Measurements from ENCODE around the gene ADO. TPM values are rescaled to one million over a fixed set of nuclear protein-coding genes. Genes with fewer than 3 reads are reported as not detected.
A peak's percentile ranks its signal among the peaks of the same experiment; 100 is the strongest.

ADO gene
- total and polyA plus RNA-seq, 3 donors from 2014 or later = 65.9 to 93.9 (median 87.8) TPM

DNA sequence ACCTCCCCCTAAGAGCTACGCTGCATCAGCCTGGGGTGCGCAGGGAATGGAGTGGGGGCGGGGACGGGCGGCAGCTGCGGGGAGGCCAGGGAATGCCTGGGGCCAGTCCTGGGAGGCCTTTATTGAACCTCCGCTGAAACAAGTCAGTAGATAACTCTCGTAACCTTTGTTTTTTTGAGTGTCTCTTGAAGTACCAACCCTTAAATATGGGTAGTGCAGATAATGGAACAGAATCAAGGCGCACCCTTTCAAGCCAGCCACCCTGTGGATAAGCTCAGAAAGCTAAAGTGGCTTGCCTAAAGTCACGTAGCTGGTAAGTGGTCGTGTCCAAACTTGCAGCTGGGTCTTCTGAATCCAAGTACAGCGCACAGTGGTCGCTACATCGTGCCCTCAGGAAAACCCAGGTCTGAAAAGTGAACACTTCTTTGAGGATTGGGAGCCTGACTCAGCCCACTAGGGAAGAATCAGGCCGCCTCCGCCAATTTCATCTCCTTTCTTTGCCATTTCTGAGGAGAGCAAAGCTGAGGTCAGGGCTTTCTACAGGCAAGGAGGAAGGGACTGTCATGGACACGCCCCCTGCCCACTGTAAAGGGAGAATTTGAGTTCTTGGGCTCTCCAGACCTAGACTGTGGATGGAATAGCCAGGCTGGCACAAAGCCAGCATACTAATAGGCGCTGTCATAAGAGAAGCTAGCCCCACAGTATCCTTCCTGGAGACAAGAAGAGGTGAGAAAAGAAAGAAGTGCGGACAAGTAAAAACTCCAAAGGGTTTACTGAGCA is 14.8 kb downstream of the ADO start:
- TF ChIP-seq, protein P1, sequence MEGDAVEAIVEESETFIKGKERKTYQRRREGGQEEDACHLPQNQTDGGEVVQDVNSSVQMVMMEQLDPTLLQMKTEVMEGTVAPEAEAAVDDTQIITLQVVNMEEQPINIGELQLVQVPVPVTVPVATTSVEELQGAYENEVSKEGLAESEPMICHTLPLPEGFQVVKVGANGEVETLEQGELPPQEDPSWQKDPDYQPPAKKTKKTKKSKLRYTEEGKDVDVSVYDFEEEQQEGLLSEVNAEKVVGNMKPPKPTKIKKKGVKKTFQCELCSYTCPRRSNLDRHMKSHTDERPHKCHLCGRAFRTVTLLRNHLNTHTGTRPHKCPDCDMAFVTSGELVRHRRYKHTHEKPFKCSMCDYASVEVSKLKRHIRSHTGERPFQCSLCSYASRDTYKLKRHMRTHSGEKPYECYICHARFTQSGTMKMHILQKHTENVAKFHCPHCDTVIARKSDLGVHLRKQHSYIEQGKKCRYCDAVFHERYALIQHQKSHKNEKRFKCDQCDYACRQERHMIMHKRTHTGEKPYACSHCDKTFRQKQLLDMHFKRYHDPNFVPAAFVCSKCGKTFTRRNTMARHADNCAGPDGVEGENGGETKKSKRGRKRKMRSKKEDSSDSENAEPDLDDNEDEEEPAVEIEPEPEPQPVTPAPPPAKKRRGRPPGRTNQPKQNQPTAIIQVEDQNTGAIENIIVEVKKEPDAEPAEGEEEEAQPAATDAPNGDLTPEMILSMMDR (IDR thresholded peaks at IDR 0.05) = no peak
- no peak for TF ChIP-seq POLR2A (IDR thresholded peaks at IDR 0.05)
- Histone ChIP-seq H3K9me3 (no peaks in the 10 kb centered on the region), H3K27ac (no peak overlapping the region), H3K4me1 (peaks cover 8% of the 10 kb centered on the region), H3K27me3 (no peaks in the 10 kb centered on the region), H3K4me3 (peak overlapping the region; percentile 77 to 91), H3K36me3 (ENCODE audit: low read depth, missing control alignments) (no peaks in the 10 kb centered on the region)
- 31 to 38% methylated on average over 19 of the region's 19 CpGs for WGBS, 2 donors
- intact Hi-C loops (cut with DNase I; ENCODE audit: low total_unique reads) = loop anchor here (10.0 kb wide), 1 partner anchor 315 kb away; the partner anchor contains the start of gene NRBF2
- DNase-seq = no peak

DNA sequence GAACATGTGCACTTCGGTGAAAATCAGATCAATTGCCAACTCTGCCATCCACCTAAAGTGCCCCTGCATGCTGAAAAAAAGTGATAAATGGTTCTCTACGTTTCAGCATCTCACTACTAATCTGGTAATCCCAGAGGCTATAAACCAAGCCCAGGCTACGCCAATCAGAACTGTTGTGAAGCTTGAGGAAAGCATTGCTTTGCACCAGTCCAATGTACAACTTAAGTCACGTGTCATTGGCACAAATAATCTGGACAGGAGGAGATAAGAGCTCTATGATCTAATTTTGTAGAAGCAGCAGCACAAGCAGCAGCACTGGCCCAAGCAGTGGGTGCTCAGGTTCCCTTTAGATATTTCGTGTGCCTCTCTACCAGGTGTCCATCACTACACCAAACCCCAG is 16.1 kb downstream of the ADO start:
- Histone ChIP-seq H3K36me3 (ENCODE audit: low read depth, missing control alignments) (no peaks in the 10 kb centered on the region), H3K27me3 (no peaks in the 10 kb centered on the region), H3K4me3 (no peak overlapping the region), H3K4me1 (peaks cover 5% of the 10 kb centered on the region), H3K27ac (no peak overlapping the region), H3K9me3 (no peaks in the 10 kb centered on the region)
- intact Hi-C loops (cut with DNase I; ENCODE audit: low total_unique reads) = no loop called here
- TF ChIP-seq, protein P1 (IDR thresholded peaks at IDR 0.05) = no peak
- no peak for TF ChIP-seq POLR2A (IDR thresholded peaks at IDR 0.05)
- 71 to 83% methylated on average over 5 of the region's 5 CpGs for WGBS, 2 donors
- DNase-seq = no peak

DNA sequence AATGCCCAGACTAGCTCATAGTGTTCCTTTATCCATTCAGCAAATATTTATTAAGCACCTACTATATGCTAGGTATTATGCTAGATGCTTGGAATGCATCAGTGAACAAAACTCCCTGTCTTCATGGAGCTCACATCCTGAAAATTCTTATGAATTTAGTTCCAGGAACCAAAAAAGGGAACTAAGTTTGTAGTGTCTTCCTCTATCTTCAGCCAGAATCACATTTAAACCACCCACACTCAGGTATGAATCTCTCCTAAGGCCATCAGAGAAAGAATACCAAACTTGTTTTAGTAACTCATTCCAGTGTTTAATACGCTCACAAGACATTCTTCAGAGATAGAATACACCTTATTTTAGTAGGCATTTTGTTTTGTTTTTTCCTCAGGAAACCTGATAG is 21.8 kb downstream of the ADO start:
- no peaks in the 10 kb centered on the region for H3K36me3 ChIP-seq (ENCODE audit: low read depth, missing control alignments)
- H3K4me1 ChIP-seq = no peaks in the 10 kb centered on the region
- no peak for DNase-seq
- no peak overlapping the region for H3K4me3 ChIP-seq
- intact Hi-C loops (cut with DNase I; ENCODE audit: low total_unique reads) = no loop called here
- TF ChIP-seq, protein P1 (IDR thresholded peaks at IDR 0.05) = no peak
- no peak for TF ChIP-seq POLR2A (IDR thresholded peaks at IDR 0.05)
- H3K27ac ChIP-seq = no peak overlapping the region
- no peaks in the 10 kb centered on the region for H3K9me3 ChIP-seq
- 90 to 100% methylated on average over 1 of the region's 1 CpG for WGBS, 2 donors
- H3K27me3 ChIP-seq = no peaks in the 10 kb centered on the region

DNA sequence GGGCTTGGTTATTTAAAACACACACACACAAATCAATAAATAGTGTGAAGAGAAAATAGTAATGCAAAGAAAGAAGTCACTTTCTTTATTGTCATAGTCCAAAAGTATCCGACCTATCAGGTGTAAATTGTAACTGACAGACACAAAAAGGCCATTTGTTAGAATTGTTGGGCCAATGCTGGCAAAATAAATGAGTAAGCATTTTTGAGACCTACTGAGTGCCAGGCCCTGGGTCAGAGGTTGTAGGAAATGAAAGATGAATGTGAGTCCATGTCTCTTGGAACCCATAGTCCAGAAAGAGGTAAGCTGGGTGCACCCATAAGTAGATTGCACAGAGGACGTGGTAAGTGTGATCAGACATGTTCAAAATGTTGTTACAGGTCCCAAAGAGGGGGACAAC is 25.1 kb downstream of the ADO start:
- Histone ChIP-seq H3K27ac (no peak overlapping the region), H3K4me1 (no peaks in the 10 kb centered on the region), H3K27me3 (no peaks in the 10 kb centered on the region), H3K4me3 (no peak overlapping the region), H3K36me3 (ENCODE audit: low read depth, missing control alignments) (no peaks in the 10 kb centered on the region), H3K9me3 (no peaks in the 10 kb centered on the region)
- WGBS, 2 donors = 90 to 97% methylated on average over 2 of the region's 2 CpGs
- no peak for TF ChIP-seq POLR2A (IDR thresholded peaks at IDR 0.05)
- TF ChIP-seq, protein P1 (IDR thresholded peaks at IDR 0.05) = no peak
- intact Hi-C loops (cut with DNase I; ENCODE audit: low total_unique reads) = no loop called here
- DNase-seq = no peak

DNA sequence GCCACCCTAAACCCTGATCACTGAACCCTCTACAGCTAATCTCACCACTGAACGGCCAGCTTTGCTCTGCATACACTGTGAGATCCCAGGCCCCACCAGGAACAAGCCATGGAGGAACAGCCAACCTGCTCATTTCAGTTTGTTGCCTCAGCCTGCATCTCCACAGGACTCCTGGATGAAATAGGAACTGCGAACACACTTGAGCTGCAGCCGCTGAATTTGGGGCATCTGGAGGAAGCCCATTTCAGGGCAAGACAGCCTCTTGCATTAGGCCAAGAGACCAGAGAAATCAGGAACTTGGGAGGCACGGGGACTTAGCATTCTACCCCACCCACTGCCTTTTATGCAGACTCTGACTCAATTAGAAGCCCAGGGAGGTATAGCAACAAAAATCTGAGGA is 26.2 kb downstream of the ADO start:
- Histone ChIP-seq H3K9me3 (no peaks in the 10 kb centered on the region), H3K27ac (no peak overlapping the region), H3K36me3 (ENCODE audit: low read depth, missing control alignments) (no peaks in the 10 kb centered on the region), H3K4me3 (no peak overlapping the region), H3K4me1 (no peaks in the 10 kb centered on the region), H3K27me3 (no peaks in the 10 kb centered on the region)
- intact Hi-C loops (cut with DNase I; ENCODE audit: low total_unique reads) = no loop called here
- no peak for TF ChIP-seq POLR2A (IDR thresholded peaks at IDR 0.05)
- TF ChIP-seq, protein P1 (IDR thresholded peaks at IDR 0.05) = no peak
- 72 to 79% methylated on average over 2 to 4 of the region's 4 CpGs for WGBS, 2 donors
- no peak for DNase-seq

Data from testis (tissue), 3 donors.